ENCODE results near the gene AGAP1.

GRCh38 chr2:235512699-235513053 lies 18.8 kb downstream of the AGAP1 start:
- TF ChIP-seq CTCF (IDR thresholded peaks at IDR 0.05; ENCODE audit: extremely low read depth in 1 of 2, insufficient read depth in 1 of 2, low read depth in 1 of 2, low read length in 2 of 2) (no peak), JUN (IDR thresholded peaks at IDR 0.05; ENCODE audit: borderline replicate concordance, insufficient read depth, insufficient read length, low read depth) (no peak), EZH2 (IDR thresholded peaks at IDR 0.05; ENCODE audit: borderline replicate concordance, low read depth, low read length, severe bottlenecking) (no peak)

Measured in endothelial cell of umbilical vein (primary cell).